Measurements from ENCODE around the gene MNX1.

- TF ChIP-seq EZH2 (IDR thresholded peaks at IDR 0.05; ENCODE audit: borderline replicate concordance, low read depth, low read length, poor library complexity, severe bottlenecking) (no peak), CTCF (conservative IDR thresholded peaks at IDR 0.05; ENCODE audit: low read depth, low read length) (no peak)
These were observed 5.5 kb upstream of the MNX1 start for GRCh38 chr7:157016024-157016351.

Data from A673 (cell line).